HG02943 (cell line): ENCODE results near the gene OR10J4.
"Not testable (repeated sequence)": the region's sequence is repeated elsewhere in the genome, so short reads cannot be mapped to it uniquely, and the experiment has no call there.

Source experiments
- ATAC-seq: cut with Tn5 transposase; IDR thresholded peaks from one replicate; pipeline ENCODE4 v1.9.1; 2021; ENCODE audit warnings: mild to moderate bottlenecking, low read depth, moderate library complexity; ENCODE audit not compliant: unreplicated experiment

OR10J4 gene

DNA sequence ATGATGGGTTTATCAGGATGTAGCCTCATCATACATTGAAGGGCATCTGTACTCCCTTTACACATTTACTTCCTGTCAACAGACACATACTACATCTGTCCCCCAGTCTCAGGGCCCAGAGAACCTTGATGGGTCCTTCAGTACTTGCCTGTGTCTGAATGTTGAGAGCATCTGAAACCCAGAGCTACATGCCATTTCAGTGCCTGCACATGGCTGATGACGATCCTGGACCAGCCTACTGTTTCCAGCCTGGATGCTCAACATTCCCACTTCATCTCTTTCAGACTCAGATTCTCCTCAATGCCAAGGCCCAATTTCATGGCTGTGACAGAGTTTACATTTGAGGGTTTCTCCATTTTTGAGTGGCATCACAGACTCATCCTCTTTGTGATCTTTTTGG lies at the start of gene OR10J4:
OR10J4 (plus strand) TSS at position 301 of the 400 bp plus-strand sequence.
- ATAC-seq, result no peak

DNA sequence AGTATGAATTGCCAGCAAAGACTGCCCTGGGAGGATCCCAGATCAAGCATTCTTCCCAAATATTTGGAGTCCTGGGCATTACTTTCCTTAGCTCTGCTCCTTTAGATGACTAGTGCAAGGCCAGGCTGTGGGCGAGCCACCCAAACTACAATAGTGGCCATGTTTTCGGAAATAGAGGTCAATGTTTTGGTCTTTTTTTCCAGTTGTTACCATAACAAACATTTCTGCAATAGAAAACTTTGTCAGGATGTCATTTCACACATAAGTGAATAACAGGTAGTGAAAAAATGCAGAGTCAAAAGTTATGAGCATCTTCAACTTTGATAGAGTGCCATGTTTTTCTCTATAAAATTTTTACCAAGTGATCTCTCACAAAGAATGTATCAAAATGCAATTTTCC lies 25.2 kb upstream of the OR10J4 start:
- no peak for ATAC-seq

DNA sequence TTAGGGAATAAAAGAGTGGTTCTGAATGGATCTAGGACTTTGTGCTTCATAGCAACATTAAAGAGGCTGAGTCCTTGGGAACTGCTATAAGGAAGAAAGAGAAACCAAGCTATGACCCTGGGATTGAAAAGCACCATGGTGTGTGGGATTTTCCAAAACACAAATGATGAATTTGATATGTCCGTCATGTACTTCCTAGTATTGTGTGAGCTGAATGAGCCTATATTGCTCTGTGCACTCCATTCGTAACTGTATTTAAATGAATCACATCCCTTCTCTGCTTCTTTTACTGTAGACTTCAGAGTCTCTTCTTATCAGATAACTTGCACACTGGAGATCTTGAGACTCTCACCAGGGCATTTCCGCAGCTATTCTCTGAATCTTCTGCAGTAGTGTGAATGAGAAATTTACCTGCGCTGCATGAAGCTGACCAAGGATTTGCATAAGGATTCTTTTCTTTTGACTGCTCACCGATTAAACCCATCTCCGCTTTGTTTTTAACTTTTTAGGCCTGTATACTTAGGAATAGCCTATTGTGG lies 23.1 kb upstream of the OR10J4 start:
- no peak for ATAC-seq

DNA sequence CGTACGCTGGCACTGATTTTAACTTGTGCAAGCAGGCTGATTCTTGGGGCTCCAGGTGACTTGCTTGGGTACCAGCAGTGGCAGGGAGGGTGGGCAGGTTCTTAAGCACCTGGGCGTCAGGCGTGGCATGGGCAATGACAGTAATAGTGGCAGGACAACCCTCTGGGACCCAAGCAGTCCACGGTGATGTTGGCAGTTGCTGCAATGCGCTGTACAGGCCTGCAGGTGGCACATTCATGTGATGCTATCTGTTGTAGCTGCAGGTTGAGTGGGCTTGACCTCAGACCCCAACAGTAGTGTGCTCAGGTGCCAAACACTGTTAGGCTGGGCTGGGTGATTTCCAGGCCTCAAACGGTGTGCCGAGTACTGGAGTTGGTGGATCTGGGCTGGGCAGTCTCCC lies 10.2 kb upstream of the OR10J4 start:
- no peak for ATAC-seq

DNA sequence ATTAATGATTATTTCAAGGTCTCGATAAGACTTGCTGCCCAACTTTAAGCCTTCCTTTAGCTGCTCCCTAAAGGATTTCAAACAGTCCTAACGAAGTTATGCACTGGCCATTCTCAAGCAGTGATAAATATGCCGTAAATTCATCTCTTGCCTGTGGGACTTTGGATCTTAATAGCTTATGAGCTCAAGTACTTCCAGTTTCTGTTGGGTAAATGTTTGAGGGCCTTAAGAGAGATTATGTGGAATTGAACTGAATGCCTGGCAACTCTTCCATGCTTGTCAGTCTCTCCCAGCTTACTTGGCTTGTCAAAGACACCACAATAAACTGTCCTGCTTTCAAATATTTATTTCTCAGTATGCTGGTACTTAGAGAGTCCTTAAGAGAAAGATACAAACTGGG lies 3.5 kb upstream of the OR10J4 start:
- ATAC-seq, result no peak

DNA sequence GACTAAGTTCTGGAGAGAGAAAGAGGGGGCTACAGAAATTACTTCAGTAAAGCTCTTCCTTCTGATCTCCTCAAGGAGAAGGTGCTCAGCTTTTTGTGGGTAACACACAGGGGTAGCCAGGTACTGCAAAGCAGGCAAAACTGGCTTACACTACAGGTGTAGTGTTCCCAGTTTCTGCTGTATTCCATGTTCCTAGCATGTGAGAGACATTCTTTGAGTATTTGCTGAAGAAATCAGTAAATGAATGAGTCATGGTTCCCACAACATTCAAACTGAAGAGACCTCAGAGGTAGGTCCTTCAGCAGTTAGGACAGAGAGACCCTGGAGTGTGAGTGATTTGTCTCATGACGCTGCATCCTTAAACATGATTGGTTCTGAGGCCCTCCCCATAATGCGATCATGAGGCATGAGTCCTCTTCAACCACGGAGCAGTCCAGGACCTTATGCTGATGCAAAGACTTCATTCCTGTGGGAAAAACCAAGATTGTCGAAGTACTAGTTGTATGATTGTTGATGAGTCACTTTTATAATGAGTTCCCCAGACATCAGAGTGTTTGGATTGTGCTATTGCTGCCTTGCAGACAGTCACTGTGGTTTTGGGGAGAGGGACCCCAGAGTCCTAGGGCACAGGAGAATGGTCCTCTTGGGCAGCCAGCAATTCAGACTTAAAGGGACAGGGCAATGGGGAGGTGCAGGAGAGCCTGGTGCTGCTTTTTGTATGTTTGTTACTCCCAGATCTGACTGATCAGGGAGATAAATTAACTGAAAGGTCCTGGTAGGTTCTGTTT lies 2.7 kb upstream of the OR10J4 start:
- no peak for ATAC-seq

DNA sequence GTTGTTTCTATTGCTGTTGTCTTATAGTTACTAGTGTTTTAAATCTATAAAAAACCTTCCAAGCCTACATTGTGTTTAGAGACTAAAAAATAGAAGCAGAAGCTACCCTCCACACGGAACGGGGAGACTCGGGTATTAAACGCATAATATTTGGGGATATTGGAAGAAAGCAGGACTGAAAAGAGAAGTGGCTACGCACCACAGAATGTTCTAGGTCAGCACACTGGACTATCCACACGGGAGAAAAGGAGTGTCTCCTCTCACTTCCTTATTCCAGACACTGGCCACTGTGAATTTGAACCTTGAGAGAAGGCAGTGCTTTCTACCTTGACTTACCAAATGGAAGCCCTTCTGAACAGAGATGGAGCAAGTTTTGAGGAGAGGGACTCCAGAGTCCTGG lies 1.0 kb upstream of the OR10J4 start:
- ATAC-seq, result no peak

DNA sequence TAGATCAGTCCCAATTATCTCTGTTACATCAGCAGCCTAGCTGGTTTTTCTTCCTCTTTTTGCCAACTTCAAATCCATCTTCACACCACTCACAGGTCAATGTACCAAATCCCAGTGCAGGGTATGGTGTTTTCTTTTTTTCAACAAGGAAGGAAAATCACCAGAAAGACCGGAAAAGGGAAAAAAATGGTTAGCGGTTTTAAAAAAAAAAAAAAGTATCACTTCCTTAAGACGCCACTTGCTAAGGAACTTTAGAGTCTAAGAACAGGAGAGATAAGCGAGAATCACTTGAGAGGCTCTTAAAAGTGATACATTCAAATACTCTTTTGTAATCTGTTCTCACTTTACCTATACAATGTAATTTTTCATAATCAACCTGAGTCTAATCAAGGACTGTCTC lies 4.5 kb downstream of the OR10J4 start:
- no peak for ATAC-seq

DNA sequence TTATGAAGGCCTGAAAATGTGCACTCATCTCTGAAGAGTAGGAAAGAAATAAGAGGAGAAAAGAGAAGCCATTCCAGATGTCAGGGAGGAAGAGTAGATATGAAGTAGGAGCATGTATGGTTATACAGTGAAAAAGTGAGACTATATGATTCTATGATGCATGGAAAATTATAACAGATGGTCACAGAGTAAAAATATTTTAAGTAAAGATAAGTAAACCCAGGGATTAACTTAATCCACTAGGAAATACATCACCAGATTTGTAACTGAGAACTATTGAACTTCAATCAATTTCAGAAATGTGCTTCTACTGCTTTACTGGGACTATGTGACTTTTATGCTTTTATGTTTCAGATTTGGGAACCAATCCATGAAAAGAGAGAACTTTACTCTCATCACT lies 7.4 kb downstream of the OR10J4 start, which contains the start of gene OR10J1:
OR10J1 (plus strand) TSS at position 301 of the 400 bp plus-strand sequence; CDS start at position 371, 70 bp downstream.
- no peak for ATAC-seq

DNA sequence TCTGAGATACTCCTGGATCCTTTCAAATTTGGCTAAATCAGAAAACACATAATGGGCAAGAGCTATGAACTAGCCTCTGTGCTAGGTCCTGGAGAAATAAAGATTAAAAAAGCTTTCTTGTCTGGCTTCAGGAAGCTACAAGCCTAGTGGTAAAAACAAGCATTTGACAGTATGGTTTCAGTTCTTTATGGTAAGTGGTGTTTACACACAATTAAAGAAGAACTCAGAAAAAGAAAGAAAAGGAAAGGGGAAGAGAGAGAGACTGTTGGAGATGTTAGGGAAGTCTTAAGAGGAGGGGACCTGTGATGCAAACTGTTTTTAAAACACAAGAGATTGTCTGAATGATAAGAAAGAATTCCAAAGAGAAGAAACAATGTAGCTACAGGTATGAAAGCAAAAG lies 9.4 kb downstream of the OR10J4 start:
- ATAC-seq, result no peak

DNA sequence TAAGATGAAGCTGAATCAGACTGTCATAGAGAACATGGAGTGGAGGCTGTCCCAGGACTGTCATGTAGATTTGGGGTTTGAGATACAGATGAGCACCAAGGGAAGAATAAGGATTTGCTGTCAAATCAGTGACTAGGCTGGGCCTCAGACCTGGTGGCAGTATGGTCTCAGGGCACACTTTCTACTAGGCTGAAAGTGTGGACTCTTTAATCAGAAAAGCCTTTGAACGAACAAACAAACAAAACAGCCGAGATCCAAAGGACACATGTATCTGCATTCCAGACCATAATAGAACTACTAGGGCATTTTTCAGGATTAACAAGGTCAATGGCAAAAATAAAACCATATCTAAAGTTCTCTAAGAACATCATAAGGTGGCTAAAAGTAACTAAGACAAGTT lies 10.4 kb downstream of the OR10J4 start:
- ATAC-seq, result no peak

DNA sequence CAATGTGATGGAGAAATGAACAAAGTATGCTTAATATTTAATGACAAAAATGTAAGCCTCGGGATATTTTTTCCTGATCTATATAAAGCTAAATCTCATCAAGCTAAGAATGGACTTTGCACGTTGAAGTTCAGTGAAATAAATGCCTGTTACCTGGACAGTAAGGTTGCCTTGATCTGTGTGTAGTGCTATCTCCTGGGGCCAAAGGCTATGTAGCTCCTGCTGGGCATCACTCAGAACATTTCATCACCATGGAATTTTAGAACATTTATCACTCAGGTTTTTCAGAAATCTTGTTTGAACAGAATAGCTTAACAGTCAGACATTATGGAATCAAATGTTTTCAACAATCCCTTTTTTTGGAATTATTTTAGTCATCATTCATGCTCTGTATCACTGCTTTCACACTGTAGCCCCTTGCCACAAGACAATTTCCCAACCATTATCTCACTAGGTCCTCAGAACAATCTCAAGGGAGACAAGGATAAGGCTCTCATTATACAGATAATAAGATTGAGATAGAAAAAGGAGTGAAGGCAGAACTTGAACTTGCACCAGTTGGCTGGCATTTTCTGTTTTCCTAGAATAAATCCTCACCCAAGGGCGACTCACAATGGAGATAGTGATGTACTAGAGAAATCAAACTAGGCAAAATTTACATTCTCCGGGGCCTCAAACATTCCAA lies 11.2 kb downstream of the OR10J4 start:
- no peak for ATAC-seq

DNA sequence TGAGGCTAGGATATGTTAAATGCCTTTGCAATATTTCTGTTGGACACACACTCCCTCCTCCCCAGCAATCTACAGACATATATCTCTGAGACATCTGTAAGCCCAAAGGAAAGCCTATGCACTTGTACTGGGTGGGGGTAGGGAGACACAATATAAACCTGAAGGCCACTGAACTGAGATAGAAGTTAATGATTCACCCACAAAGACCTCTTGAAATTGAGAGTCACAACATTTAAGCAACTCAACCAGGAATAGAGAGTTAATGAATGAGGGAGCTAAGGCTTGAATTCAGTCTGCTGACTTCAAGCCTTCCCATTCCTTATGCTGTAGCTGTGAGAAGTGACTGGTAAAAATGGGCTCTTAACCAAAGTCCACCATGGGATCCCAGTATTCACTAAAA lies 12.5 kb downstream of the OR10J4 start:
- no peak for ATAC-seq

DNA sequence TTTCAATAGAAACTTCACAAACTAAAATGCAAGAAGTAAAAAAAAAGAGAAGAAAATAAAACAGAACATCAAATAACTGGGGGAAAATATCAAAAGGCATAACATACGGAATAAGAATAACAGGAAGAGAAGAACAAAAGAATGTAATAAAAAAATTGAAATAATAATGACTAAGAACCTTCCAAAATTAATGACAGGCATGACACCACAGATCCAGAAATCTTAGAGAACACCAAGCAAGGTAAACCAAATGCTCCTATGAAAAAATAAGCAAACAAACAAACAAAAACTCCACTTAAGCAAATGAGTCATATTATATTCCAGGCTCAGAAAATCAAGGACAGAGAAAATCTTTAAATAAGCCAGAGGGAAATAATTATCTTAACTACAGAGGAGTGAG lies 16.2 kb downstream of the OR10J4 start:
- ATAC-seq, result no peak

DNA sequence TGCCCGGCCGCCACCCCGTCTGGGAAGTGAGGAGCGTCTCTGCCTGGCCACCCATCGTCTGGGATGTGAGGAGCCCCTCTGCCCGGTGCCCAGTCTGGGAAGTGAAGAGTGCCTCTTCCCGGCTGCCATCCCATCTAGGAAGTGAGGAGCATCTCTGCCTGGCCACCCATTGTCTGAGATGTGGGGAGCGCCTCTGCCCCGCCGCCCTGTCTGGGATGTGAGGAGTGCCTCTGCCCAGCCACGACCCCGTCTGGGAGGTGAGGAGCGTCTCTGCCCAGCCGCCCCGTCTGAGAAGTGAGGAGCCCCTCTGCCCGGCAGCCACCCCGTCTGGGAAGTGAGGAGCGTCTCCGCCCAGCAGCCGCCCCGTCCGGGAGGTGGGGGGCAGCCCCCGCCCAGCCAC lies 17.6 kb downstream of the OR10J4 start:
- ATAC-seq, result not testable (repeated sequence)

DNA sequence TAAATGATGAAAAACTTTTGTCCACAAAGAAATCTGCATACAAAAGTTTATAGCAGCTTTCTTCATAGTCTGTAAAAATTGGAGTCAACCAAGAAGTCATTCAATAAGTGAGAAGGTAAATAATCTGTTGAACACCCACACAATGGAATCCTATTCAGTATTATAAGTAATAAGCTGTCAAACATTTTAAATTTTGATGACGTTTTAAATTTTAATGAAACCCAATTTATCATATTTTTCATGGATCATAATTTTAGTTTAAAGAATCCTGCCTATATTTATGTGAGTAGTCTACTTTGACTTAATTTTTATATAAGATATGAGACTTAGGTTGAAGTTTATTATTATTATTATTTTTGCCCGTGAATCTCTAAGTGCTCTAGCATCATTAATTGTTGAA lies 27.5 kb downstream of the OR10J4 start:
- no peak for ATAC-seq

DNA sequence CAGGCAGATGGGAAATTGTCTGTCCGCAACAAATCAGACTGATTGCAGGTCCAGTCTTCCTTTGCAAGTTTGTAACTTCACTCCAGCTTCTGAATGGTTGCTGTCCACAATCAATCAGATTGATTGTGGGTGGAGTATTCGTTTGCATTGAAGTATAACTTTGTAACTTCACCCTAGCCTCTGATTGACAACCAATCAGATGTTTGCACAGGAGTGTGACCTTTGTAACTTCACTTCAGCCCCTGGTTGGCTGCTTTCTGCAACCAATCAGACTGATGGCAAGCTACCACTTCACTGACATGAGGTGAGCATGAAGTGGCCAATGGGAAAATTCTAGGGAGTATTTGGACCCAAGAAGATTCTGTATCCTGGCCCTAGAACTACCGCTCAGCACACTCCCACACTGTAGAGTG lies 33.2 kb downstream of the OR10J4 start:
- ATAC-seq, result no peak

DNA sequence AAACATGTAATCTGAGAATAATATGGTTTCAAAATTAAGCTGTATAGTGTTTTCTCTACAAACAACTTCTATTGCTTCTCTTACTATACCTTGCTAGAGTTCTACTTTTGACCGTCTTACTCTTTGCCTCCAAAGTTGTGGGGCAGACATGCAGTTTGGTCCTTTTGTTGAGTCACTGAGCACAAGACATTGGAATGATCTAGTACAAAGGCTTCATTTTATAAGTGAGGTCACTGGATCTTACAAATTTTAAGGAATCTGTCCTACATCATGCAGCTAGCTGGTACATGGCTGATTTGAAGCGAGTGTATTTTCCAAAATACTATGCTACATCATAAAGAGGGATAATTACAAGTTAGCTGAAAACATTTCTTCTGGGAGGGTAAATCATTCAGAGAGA lies 36.3 kb downstream of the OR10J4 start:
- no peak for ATAC-seq

DNA sequence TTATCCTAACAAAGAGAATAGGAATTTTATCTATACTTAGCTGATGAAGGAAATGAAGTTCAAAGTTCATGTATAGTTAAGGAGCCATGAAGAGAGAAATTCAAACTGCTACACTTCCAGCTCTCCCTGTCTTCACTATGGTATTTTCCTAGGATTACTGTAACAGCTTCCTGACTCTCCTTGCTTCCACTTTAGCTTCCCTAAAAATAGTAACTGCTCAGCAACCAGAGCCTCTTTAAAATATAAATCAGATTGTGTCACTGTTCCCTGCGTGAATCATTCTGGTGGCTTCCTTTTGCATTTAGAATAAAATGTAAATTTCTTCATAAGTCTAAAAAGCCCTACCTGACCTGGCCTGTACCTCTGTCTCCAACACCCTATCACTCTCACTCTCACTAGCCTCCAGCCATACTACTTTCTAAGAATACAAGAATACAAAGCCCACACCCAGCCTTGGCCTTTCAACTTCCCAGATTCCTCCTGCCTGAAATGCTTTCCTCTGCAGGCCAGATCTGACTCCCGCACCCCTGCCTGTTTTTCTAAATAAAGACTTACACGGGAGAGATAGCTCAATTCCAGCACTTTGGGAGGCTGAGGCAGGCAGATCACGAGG lies 38.0 kb downstream of the OR10J4 start:
- no peak for ATAC-seq

DNA sequence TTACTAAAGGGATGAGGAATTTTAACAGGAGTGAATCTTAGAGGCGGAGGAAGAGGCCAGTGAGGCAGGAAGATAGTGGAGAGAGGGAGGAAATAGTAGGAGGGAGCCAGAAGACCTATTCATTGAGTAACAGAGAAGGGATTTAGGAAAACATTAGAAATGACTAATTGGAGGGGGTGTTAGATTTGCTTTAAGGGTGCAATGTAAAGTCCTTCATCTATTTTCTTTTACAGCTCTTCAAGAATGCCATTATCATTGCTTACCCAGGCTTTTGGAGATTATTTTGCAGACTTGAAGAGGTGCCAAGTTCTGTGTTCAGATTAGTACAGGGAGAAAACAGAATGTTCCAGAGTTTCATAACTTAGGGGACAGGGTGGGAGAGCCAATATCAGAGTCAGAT lies 41.3 kb downstream of the OR10J4 start:
- no peak for ATAC-seq

DNA sequence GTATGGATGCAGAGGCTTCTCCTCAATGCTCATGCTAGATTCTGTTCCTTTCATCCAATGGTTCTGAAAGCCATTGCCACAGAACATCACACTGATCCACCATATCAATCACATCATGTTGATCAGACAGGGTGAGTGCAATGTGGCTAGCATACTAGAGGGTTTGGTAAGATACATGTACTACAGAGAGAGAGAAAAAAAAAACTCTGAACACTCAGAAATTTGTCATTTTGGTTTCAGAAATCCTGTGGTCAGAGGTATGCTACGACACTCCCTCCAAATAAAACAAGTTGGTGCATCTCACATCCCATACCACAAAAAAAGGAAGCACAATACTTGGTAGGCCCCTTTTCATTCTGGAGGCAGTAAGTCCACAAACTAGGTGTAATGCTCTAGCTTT lies 42.9 kb downstream of the OR10J4 start:
- no peak for ATAC-seq
